ENCODE data around the gene GNAL.

- TF ChIP-seq CTCF (IDR thresholded peaks at IDR 0.05; ENCODE audit: low read depth, low read length, poor library complexity, severe bottlenecking) (no peak), EZH2phosphoT487 (IDR thresholded peaks at IDR 0.05; ENCODE audit: borderline replicate concordance, low read length) (no peak)
These were observed 25.3 kb downstream of the GNAL start for GRCh38 chr18:11714244-11714918.

All from DOHH2 (cell line).